Smooth muscle cell (in vitro differentiated cells): ENCODE data around the gene CEBPE. TPM values are rescaled to one million over a fixed set of nuclear protein-coding genes. Genes with fewer than 3 reads are reported as not detected.

ENCODE experiments used
- DNase-seq: peaks from one replicate; lab custom pipeline; 2025; ENCODE audit not compliant: unreplicated experiment; lab: John Stamatoyannopoulos, UW
- H2AFZ ChIP-seq: fragments of 200-600 bp; sonication (generic); 2 replicates; pipeline ENCODE4 v1.6.0; 2016; ENCODE audit warnings: antibody characterized with exemption, low read depth, mild to moderate bottlenecking
- H3F3A ChIP-seq: fragments of 200-600 bp; sonication (generic); 2 replicates; pipeline ENCODE4 v1.6.0; 2017; ENCODE audit warnings: antibody characterized with exemption, low read depth
- H3K27ac ChIP-seq: fragments of 200-600 bp; sonication (generic); 2 replicates; pipeline ENCODE4 v1.5.1; 2016; ENCODE audit warnings: low read depth, mild to moderate bottlenecking
- H3K27me3 ChIP-seq: fragments of 200-600 bp; sonication (generic); 2 replicates; pipeline ENCODE4 v1.6.1; 2016; ENCODE audit warnings: low read depth, mild to moderate bottlenecking
- H3K36me3 ChIP-seq: fragments of 200-600 bp; sonication (generic); 2 replicates; pipeline ENCODE4 v1.5.1; 2016; ENCODE audit warnings: low read depth
- H3K4me1 ChIP-seq: fragments of 200-600 bp; sonication (generic); 2 replicates; pipeline ENCODE4 v1.5.1; 2016; ENCODE audit warnings: low read depth
- H3K4me2 ChIP-seq: fragments of 200-600 bp; sonication (generic); 2 replicates; pipeline ENCODE4 v1.6.0; 2016; ENCODE audit warnings: mild to moderate bottlenecking
- H3K4me3 ChIP-seq: fragments of 200-600 bp; sonication (generic); 2 replicates; pipeline ENCODE4 v1.5.1; 2016; ENCODE audit warnings: mild to moderate bottlenecking
- H3K79me2 ChIP-seq: fragments of 200-600 bp; sonication (generic); 2 replicates; pipeline ENCODE4 v1.6.0; 2016; ENCODE audit warnings: low read depth, mild to moderate bottlenecking
- H3K9ac ChIP-seq: fragments of 200-600 bp; sonication (generic); 2 replicates; pipeline ENCODE4 v1.6.0; 2016; ENCODE audit warnings: low read depth
- H3K9me3 ChIP-seq: fragments of 200-600 bp; sonication (generic); replicated peaks from 2 replicates; pipeline ENCODE4 v1.5.1; 2016; ENCODE audit warnings: low read depth
- H4K20me1 ChIP-seq: fragments of 200-600 bp; sonication (generic); 2 replicates; pipeline ENCODE4 v1.6.0; 2016; ENCODE audit warnings: low read depth
- WGBS: methylation state at CpG from one replicate; pipeline ENCODE4 v1.1.7; 2016; ENCODE audit warnings: low lambda C conversion rate; 5-methylcytosine and 5-hydroxymethylcytosine counted together
- polyA plus RNA-seq: library from polyadenylated mRNA; unstranded; fragments of >200 nt; fragmentation: Nextera tagmentation; extraction: Ambion mirVana; gene quantifications from 2 replicates; pipeline ENCODE4 v1.2.1, GENCODE V29; 2016
- total RNA-seq: library from RNA; depleted of rRNA; stranded (reverse); fragments of >200 nt; gene quantifications from 2 replicates; pipeline ENCODE4 v1.2.3, GENCODE V29; 2014
- TF ChIP-seq, protein P1 (sequence below): fragments of 200-600 bp; sonication (generic); IDR thresholded peaks from 2 replicates; pipeline ENCODE4 v1.5.1; 2017; ENCODE audit warnings: borderline replicate concordance, mild to moderate bottlenecking, antibody characterized with exemption; ENCODE audit not compliant: insufficient read depth, poor library complexity, severe bottlenecking

CEBPE gene
- total and polyA plus RNA-seq, 2 experiments from 2014 or later: not detected

DNA sequence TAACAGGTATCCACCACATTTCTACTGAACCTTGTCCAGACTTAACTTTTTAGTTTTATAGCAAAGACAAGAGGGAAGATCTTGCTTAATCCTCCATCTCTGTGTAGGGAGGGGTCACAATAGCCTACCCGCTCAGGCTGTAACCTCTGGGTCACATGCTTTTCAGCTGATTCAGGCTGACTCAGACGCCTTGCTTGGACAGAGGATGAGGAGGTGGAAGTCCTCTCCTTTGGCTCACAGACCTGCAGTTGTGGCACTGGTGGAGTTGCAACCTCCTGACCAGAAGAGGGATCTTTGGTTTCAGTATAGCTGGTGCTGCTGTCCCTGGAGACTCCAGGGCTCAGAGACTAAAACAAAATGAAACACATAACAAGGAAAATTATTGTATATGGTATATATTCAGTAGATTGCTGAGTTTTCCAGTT is 40.4 kb downstream of the CEBPE start:
- no peak overlapping the region for H3K4me3 ChIP-seq
- H3K4me2 ChIP-seq: peak overlapping the region; percentile 64
- H3F3A ChIP-seq: peaks cover 38% of the 10 kb centered on the region
- H3K79me2 ChIP-seq: peaks cover 23% of the 10 kb centered on the region
- peak overlapping the region; percentile 37 for H3K9ac ChIP-seq
- TF ChIP-seq, protein P1, sequence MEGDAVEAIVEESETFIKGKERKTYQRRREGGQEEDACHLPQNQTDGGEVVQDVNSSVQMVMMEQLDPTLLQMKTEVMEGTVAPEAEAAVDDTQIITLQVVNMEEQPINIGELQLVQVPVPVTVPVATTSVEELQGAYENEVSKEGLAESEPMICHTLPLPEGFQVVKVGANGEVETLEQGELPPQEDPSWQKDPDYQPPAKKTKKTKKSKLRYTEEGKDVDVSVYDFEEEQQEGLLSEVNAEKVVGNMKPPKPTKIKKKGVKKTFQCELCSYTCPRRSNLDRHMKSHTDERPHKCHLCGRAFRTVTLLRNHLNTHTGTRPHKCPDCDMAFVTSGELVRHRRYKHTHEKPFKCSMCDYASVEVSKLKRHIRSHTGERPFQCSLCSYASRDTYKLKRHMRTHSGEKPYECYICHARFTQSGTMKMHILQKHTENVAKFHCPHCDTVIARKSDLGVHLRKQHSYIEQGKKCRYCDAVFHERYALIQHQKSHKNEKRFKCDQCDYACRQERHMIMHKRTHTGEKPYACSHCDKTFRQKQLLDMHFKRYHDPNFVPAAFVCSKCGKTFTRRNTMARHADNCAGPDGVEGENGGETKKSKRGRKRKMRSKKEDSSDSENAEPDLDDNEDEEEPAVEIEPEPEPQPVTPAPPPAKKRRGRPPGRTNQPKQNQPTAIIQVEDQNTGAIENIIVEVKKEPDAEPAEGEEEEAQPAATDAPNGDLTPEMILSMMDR: no peak
- no peaks in the 10 kb centered on the region for H3K9me3 ChIP-seq
- no peaks in the 10 kb centered on the region for H3K27me3 ChIP-seq
- H2AFZ ChIP-seq: no peak overlapping the region
- peak overlapping the region; percentile 89 for H3K27ac ChIP-seq
- H3K36me3 ChIP-seq: peaks cover 33% of the 10 kb centered on the region
- WGBS: 4% methylated on average over 2 of the region's 2 CpGs
- no peak for DNase-seq
- peaks cover 5% of the 10 kb centered on the region for H3K4me1 ChIP-seq
- peaks cover 35% of the 10 kb centered on the region for H4K20me1 ChIP-seq

DNA sequence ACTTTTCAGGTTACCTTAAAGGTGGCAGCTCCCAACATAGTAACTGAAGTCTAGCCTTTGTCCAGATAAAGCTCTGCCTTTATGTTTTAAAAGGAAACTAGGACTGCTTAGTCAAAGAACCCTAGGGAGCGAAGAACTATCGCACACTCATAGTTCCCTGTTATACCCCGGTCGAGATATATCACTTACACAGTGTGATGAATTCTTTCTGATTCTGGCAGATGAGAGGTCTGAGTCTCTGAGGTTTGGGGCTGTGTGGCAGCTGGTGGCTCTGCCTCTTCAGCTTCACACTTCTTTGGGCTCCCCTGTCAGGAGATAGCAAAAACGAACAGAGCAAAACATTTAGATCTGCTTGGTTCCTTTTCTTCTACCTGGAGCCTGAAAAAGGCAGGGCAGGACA is 41.1 kb downstream of the CEBPE start:
- H3K4me3 ChIP-seq: no peak overlapping the region
- TF ChIP-seq, protein P1: no peak
- peaks cover 5% of the 10 kb centered on the region for H3K4me1 ChIP-seq
- H3K4me2 ChIP-seq: peak overlapping the region; percentile 64
- DNase-seq: no peak
- H3F3A ChIP-seq: peaks cover 43% of the 10 kb centered on the region
- H3K9ac ChIP-seq: peak overlapping the region; percentile 37
- peak overlapping the region; percentile 89 for H3K27ac ChIP-seq
- WGBS: 93% methylated on average over 5 of the region's 5 CpGs
- H4K20me1 ChIP-seq: peaks cover 28% of the 10 kb centered on the region
- H3K79me2 ChIP-seq: peaks cover 19% of the 10 kb centered on the region
- H3K9me3 ChIP-seq: no peaks in the 10 kb centered on the region
- peaks cover 31% of the 10 kb centered on the region for H3K36me3 ChIP-seq
- no peaks in the 10 kb centered on the region for H3K27me3 ChIP-seq
- H2AFZ ChIP-seq: no peak overlapping the region

DNA sequence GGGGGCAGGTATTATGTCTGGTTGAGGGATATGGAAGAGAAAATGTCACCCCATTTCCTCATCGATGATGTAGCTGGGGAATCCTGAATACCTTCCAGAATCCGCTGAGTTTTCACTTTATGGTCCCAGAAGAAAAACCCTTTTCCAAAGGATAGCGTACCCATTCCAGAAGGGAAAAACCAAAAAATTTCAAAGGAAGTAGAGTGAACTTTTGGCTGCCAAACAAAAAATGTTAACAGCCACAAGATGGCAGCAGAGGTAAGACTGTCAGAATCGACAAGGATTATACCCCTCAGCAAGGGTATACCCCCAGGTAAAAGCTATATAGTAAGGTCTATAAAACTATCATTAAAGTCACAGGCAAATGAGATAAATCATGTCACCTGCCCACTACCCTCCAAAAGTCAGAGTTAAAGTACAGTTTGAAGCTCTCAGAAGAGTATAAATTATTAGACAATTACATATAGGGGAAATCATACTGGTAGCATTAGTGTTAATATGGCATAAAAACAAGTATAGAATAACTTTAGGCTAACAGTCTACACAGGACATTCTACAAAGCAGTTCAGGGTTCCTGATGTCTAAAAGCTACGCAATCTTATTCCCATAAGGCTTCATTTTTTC is 42.2 kb downstream of the CEBPE start:
- no peaks in the 10 kb centered on the region for H3K9me3 ChIP-seq
- H3K36me3 ChIP-seq: peaks cover 28% of the 10 kb centered on the region
- 77% methylated on average over 5 of the region's 5 CpGs for WGBS
- no peak overlapping the region for H2AFZ ChIP-seq
- H3K79me2 ChIP-seq: peaks cover 23% of the 10 kb centered on the region
- TF ChIP-seq, protein P1: peak; percentile 64
- peaks cover 11% of the 10 kb centered on the region for H3K4me1 ChIP-seq
- peaks cover 24% of the 10 kb centered on the region for H4K20me1 ChIP-seq
- no peaks in the 10 kb centered on the region for H3K27me3 ChIP-seq
- no peak for DNase-seq
- H3K27ac ChIP-seq: peak overlapping the region; percentile 89
- H3K9ac ChIP-seq: no peak overlapping the region
- peaks cover 41% of the 10 kb centered on the region for H3F3A ChIP-seq
- H3K4me2 ChIP-seq: no peak overlapping the region
- no peak overlapping the region for H3K4me3 ChIP-seq

DNA sequence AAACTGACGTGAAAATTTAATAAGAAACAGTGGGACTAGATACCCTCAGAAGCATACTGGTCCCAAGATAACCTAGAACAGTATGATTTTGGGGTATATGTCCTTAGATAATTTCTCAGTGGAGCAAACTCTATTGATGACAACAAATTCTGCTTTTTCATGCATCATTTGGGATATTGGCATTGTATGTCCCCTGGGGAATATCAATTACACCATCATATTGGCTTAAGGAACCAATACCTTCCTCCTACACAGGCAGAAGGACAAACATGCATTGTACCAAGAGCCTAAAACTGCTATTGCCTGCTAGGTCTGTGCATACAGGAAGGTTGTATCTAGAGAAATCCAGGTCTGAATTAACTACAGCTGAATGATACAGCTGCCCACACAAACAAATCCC is 44.1 kb downstream of the CEBPE start:
- 97% methylated on average over 1 of the region's 1 CpG for WGBS
- TF ChIP-seq, protein P1: no peak
- H3K36me3 ChIP-seq: peaks cover 15% of the 10 kb centered on the region
- no peak overlapping the region for H3K4me2 ChIP-seq
- DNase-seq: no peak
- peaks cover 20% of the 10 kb centered on the region for H3K4me1 ChIP-seq
- peaks cover 24% of the 10 kb centered on the region for H4K20me1 ChIP-seq
- H3K9me3 ChIP-seq: no peaks in the 10 kb centered on the region
- no peak overlapping the region for H3K4me3 ChIP-seq
- no peak overlapping the region for H2AFZ ChIP-seq
- H3K9ac ChIP-seq: no peak overlapping the region
- H3K27me3 ChIP-seq: no peaks in the 10 kb centered on the region
- peaks cover 32% of the 10 kb centered on the region for H3F3A ChIP-seq
- peaks cover 28% of the 10 kb centered on the region for H3K79me2 ChIP-seq
- H3K27ac ChIP-seq: no peak overlapping the region
